Astrocyte (in vitro differentiated cells and primary cell): ENCODE measurements around the gene EGR1. TPM values are rescaled to one million over a fixed set of nuclear protein-coding genes. Genes with fewer than 3 reads are reported as not detected.

Experiments
- DNase-seq: peaks from one replicate; pipeline ENCODE4 v3.0.0-alpha.2; 2010; ENCODE audit warnings: low read depth
- FAIRE-seq: peaks from 2 replicates; lab custom pipeline; 2011; peaks lifted over from hg19 to GRCh38; lab: Jason Lieb, UNC
- H2AFZ ChIP-seq: 2 replicates; pipeline ENCODE4 v1.6.0; 2012; ENCODE audit warnings: low read depth, low read length, inconsistent platforms
- H3K27ac ChIP-seq: 2 replicates; pipeline ENCODE4 v1.5.1; 2011; ENCODE audit warnings: low read depth, low read length, inconsistent platforms
- H3K27me3 ChIP-seq: 2 replicates; pipeline ENCODE4 v1.6.0; 2011; ENCODE audit warnings: low read length, inconsistent platforms; ENCODE audit not compliant: insufficient read depth
- H3K36me3 ChIP-seq: 2 replicates; pipeline ENCODE4 v1.5.1; 2011; ENCODE audit warnings: low read length, inconsistent platforms; ENCODE audit not compliant: insufficient read depth
- H3K4me1 ChIP-seq: 2 replicates; pipeline ENCODE4 v1.5.1; 2011; ENCODE audit warnings: low read length, inconsistent platforms; ENCODE audit not compliant: insufficient read depth
- H3K4me2 ChIP-seq: 2 replicates; pipeline ENCODE4 v1.6.0; 2012; ENCODE audit warnings: low read length, inconsistent platforms
- H3K4me3 ChIP-seq: 2 replicates; pipeline ENCODE4 v1.5.1; 2011; ENCODE audit warnings: low read depth, mild to moderate bottlenecking, low read length, inconsistent platforms; ENCODE audit not compliant: insufficient read depth
- H3K79me2 ChIP-seq: 2 replicates; pipeline ENCODE4 v1.6.0; 2012; ENCODE audit warnings: mild to moderate bottlenecking, low read length, inconsistent platforms; ENCODE audit not compliant: insufficient read depth
- H3K9ac ChIP-seq: 2 replicates; pipeline ENCODE4 v1.6.0; 2012; ENCODE audit warnings: mild to moderate bottlenecking, low read length, inconsistent platforms
- H3K9me3 ChIP-seq: 2 replicates; pipeline ENCODE4 v1.5.1; 2012; ENCODE audit warnings: low read depth, mild to moderate bottlenecking, low read length, inconsistent platforms; ENCODE audit not compliant: insufficient read depth
- H4K20me1 ChIP-seq: 2 replicates; pipeline ENCODE4 v1.6.0; 2012; ENCODE audit warnings: low read length, inconsistent platforms; ENCODE audit not compliant: insufficient read depth
- H3K27ac Mint-ChIP-seq: one replicate; pipeline ENCODE4 v1.8.0; 2021; ENCODE audit warnings: mild to moderate bottlenecking, mixed read lengths; ENCODE audit not compliant: unreplicated experiment
- H3K27me3 Mint-ChIP-seq: one replicate; pipeline ENCODE4 v1.8.0; 2021; ENCODE audit warnings: low read depth, mixed read lengths; ENCODE audit not compliant: unreplicated experiment
- H3K36me3 Mint-ChIP-seq: one replicate; pipeline ENCODE4 v1.8.0; 2021; ENCODE audit warnings: low read depth, mixed read lengths; ENCODE audit not compliant: unreplicated experiment
- H3K4me1 Mint-ChIP-seq: one replicate; pipeline ENCODE4 v1.8.0; 2021; ENCODE audit warnings: low read depth, mixed read lengths; ENCODE audit not compliant: unreplicated experiment
- H3K4me3 Mint-ChIP-seq: one replicate; pipeline ENCODE4 v1.8.0; 2021; ENCODE audit warnings: mild to moderate bottlenecking, moderate library complexity, mixed read lengths; ENCODE audit not compliant: unreplicated experiment
- H3K9me3 Mint-ChIP-seq: one replicate; pipeline ENCODE4 v1.8.0; 2021; ENCODE audit warnings: mild to moderate bottlenecking, mixed read lengths; ENCODE audit not compliant: unreplicated experiment
- EZH2 ChIP-seq: IDR thresholded peaks from 2 replicates; pipeline ENCODE4 v1.6.1; 2012; ENCODE audit warnings: mild to moderate bottlenecking, low read length, inconsistent platforms; ENCODE audit not compliant: insufficient read depth
- total RNA-seq: library from RNA; stranded (reverse); gene quantifications from 2 replicates; pipeline ENCODE4 v1.2.1, GENCODE V29; 2021
- TF ChIP-seq, protein P1 (sequence below): IDR thresholded peaks from 2 replicates; pipeline ENCODE4 v1.5.1; 2011; ENCODE audit warnings: low read depth, mild to moderate bottlenecking, inconsistent platforms, low read length, moderate library complexity; ENCODE audit not compliant: insufficient read depth

Gene EGR1
- total RNA-seq, 1 donor from 2014 or later, result 31.5 TPM

DNA sequence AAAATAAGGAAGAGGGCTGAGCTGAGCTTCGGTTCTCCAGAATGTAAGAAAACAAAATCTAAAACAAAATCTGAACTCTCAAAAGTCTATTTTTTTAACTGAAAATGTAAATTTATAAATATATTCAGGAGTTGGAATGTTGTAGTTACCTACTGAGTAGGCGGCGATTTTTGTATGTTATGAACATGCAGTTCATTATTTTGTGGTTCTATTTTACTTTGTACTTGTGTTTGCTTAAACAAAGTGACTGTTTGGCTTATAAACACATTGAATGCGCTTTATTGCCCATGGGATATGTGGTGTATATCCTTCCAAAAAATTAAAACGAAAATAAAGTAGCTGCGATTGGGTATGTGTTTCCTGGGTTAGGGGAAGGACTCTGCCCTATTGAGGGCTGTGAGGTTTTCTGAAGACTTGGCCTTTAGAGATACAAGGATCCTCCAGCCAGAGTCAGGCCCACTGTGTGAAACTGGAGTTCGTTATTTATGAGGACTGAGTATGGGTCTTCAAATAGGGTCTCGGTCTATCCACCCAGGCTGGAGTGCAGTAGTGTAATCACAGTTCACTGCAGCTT is 3.8 kb downstream of the EGR1 start:
- Mint-ChIP-seq H3K27ac (peak overlapping the region; percentile 14), H3K4me1 (peaks cover 5% of the 10 kb centered on the region), H3K27me3 (peaks cover 14% of the 10 kb centered on the region), H3K4me3 (peak overlapping the region; percentile 85), H3K36me3 (peaks cover 26% of the 10 kb centered on the region), H3K9me3 (peaks cover 3% of the 10 kb centered on the region)
- Histone ChIP-seq H3K9me3 (no peaks in the 10 kb centered on the region), H3K9ac (no peak overlapping the region), H3K4me1 (peaks cover 21% of the 10 kb centered on the region), H3K27ac (no peak overlapping the region), H3K79me2 (peaks cover 31% of the 10 kb centered on the region), H3K4me3 (peak overlapping the region; percentile 94), H4K20me1 (peaks cover 56% of the 10 kb centered on the region), H3K4me2 (peak overlapping the region; percentile 97), H2AFZ (no peak overlapping the region), H3K36me3 (peaks cover 23% of the 10 kb centered on the region), H3K27me3 (no peaks in the 10 kb centered on the region)
- TF ChIP-seq, protein P1, sequence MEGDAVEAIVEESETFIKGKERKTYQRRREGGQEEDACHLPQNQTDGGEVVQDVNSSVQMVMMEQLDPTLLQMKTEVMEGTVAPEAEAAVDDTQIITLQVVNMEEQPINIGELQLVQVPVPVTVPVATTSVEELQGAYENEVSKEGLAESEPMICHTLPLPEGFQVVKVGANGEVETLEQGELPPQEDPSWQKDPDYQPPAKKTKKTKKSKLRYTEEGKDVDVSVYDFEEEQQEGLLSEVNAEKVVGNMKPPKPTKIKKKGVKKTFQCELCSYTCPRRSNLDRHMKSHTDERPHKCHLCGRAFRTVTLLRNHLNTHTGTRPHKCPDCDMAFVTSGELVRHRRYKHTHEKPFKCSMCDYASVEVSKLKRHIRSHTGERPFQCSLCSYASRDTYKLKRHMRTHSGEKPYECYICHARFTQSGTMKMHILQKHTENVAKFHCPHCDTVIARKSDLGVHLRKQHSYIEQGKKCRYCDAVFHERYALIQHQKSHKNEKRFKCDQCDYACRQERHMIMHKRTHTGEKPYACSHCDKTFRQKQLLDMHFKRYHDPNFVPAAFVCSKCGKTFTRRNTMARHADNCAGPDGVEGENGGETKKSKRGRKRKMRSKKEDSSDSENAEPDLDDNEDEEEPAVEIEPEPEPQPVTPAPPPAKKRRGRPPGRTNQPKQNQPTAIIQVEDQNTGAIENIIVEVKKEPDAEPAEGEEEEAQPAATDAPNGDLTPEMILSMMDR, result no peak
- no peak for TF ChIP-seq EZH2
- DNase-seq, result peak; percentile 61
- no peak for FAIRE-seq

DNA sequence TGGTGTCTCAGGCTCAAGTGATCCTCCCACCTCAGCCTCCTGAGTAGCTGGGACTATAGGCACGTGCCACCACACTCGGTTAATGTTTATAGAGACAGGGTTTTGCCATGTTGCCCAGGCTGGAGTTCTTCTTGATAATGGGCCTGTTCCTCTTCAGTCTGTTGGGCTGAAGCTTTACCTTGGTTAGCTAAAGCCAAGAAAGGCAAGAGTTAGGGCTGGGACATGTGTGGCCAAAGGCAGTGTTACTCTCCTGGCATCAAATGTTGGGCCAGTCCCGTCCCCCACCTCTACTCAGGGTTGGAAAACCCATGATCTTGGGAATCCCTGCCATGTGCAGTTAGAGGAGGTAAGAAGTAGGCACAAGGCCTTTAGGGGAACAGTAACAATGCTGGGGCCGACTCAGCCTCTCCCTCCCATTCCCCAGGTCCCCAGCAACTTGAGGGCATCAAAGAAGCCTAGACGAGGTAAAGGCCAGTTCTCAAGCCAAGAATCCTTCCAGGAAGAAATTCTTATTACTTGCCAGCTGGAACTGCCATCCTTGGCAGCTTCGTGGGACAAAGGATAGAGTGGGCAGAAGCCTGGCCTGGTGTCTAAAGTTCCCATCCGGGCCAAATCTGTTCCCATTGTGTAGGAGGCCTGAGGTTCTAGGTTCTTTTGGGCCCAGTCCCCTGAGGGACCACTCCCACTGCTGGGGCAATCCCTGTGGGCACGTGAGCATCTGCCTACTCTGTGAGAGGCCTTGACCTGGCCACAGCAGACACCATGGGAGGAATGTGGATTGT is 4.5 kb downstream of the EGR1 start:
- peaks cover 5% of the 10 kb centered on the region for H3K4me1 Mint-ChIP-seq
- H3K9me3 ChIP-seq, result no peaks in the 10 kb centered on the region
- peak overlapping the region; percentile 62 for H3K4me3 Mint-ChIP-seq
- peaks cover 14% of the 10 kb centered on the region for H3K27me3 Mint-ChIP-seq
- H3K27ac ChIP-seq, result no peak overlapping the region
- H2AFZ ChIP-seq, result no peak overlapping the region
- peaks cover 16% of the 10 kb centered on the region for H3K4me1 ChIP-seq
- peak overlapping the region; percentile 18 for H3K27ac Mint-ChIP-seq
- no peak overlapping the region for H3K9ac ChIP-seq
- H3K36me3 ChIP-seq, result peaks cover 23% of the 10 kb centered on the region
- no peaks in the 10 kb centered on the region for H3K27me3 ChIP-seq
- TF ChIP-seq, protein P1, result no peak
- no peak for TF ChIP-seq EZH2
- H3K36me3 Mint-ChIP-seq, result peaks cover 26% of the 10 kb centered on the region
- DNase-seq (peak; percentile 91), FAIRE-seq (no peak)
- peaks cover 3% of the 10 kb centered on the region for H3K9me3 Mint-ChIP-seq
- peak overlapping the region; percentile 97 for H3K4me2 ChIP-seq
- H3K79me2 ChIP-seq, result peaks cover 31% of the 10 kb centered on the region
- peaks cover 56% of the 10 kb centered on the region for H4K20me1 ChIP-seq
- H3K4me3 ChIP-seq, result no peak overlapping the region
